ENCODE measurements around the gene ADD3. TPM values are rescaled to one million over a fixed set of nuclear protein-coding genes. Genes with fewer than 3 reads are reported as not detected.

The ADD3 gene
- polyA plus RNA-seq, 3 donors: 94.8 to 126 (median 111) TPM

DNA sequence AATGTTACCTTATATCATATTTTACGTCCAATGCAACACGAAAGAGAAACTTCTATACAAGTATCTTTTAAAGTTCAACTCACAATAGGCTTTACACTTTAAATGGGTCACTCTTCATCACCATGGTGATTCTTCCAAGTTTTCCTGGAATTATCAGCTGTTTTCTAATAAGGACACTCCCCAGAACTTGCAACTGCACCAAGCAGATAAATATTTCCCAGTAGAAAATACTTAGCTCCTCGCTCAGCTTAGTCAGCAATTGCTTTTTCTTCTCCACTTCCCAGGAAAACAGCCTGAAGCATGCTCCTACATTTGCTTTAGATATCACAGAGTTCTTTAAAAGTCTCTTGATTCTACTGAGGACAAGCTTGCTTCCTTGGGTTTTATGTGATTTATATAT lies 25.7 kb upstream of the ADD3 start:
- Histone ChIP-seq H3K27ac (ENCODE audit: low read depth in 1 of 2, low read length in 2 of 2) (no peak overlapping the region), H3K9me3 (replicated peaks in 1 of 2; ENCODE audit: control insufficient read depth in 1 of 2, insufficient read depth in 1 of 2, low read length in 2 of 2) (peaks cover 0 to 2% of the 10 kb centered on the region in 2 donors), H4K20me1 (ENCODE audit: insufficient read depth, low read length) (no peaks in the 10 kb centered on the region), H3K27me3 (ENCODE audit: control insufficient read depth in 2 of 2, insufficient read depth in 2 of 2, low read length in 2 of 2) (no peaks in the 10 kb centered on the region), H3K4me1 (ENCODE audit: control insufficient read depth in 1 of 2, insufficient read depth in 2 of 2, low read length in 2 of 2) (peaks cover 0 to 5% of the 10 kb centered on the region in 2 donors), H2AFZ (ENCODE audit: insufficient read depth, low read depth, low read length, poor library complexity, severe bottlenecking) (no peak overlapping the region), H3K36me3 (replicated peaks in 1 of 2; ENCODE audit: control insufficient read depth in 1 of 2, insufficient read depth in 2 of 2, low read length in 2 of 2) (no peaks in the 10 kb centered on the region), H3K9ac (ENCODE audit: insufficient read depth, low read length, poor library complexity, severe bottlenecking) (no peak overlapping the region), H3K4me3 (replicated peaks in 1 of 3; ENCODE audit: low read depth in 2 of 3, low read length in 3 of 3) (no peak overlapping the region), H3K79me2 (ENCODE audit: insufficient read depth, low read length) (no peaks in the 10 kb centered on the region), H3K4me2 (replicated peaks; ENCODE audit: extremely low read depth, low read length, poor library complexity, severe bottlenecking) (no peak overlapping the region)
- H3K36me3 Mint-ChIP-seq: peaks cover 0 to 2% of the 10 kb centered on the region in 2 donors
- peaks cover 0 to 2% (median 1%) of the 10 kb centered on the region in 3 donors for H3K27me3 Mint-ChIP-seq (ENCODE audit: low read depth in 3 of 3)
- TF ChIP-seq, protein P1, sequence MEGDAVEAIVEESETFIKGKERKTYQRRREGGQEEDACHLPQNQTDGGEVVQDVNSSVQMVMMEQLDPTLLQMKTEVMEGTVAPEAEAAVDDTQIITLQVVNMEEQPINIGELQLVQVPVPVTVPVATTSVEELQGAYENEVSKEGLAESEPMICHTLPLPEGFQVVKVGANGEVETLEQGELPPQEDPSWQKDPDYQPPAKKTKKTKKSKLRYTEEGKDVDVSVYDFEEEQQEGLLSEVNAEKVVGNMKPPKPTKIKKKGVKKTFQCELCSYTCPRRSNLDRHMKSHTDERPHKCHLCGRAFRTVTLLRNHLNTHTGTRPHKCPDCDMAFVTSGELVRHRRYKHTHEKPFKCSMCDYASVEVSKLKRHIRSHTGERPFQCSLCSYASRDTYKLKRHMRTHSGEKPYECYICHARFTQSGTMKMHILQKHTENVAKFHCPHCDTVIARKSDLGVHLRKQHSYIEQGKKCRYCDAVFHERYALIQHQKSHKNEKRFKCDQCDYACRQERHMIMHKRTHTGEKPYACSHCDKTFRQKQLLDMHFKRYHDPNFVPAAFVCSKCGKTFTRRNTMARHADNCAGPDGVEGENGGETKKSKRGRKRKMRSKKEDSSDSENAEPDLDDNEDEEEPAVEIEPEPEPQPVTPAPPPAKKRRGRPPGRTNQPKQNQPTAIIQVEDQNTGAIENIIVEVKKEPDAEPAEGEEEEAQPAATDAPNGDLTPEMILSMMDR (IDR thresholded peaks at IDR 0.05): no peak
- DNase-seq: no peak
- peaks cover 3% of the 10 kb centered on the region for H3K4me1 Mint-ChIP-seq
- H3K9me3 Mint-ChIP-seq: peaks cover 6 to 14% (median 8%) of the 10 kb centered on the region in 7 donors
- 80% methylated on average over 1 of the region's 3 CpGs for WGBS (ENCODE audit: insufficient coverage)
- no peak overlapping the region for H3K27ac Mint-ChIP-seq
- no peak overlapping the region for H3K4me3 Mint-ChIP-seq
- intact Hi-C loops (cut with micrococcal nuclease): no loop called here

GRCh38 chr10:109982812-109983211 lies 25.0 kb upstream of the ADD3 start:
- no peak overlapping the region for H3K4me2 ChIP-seq (replicated peaks; ENCODE audit: extremely low read depth, low read length, poor library complexity, severe bottlenecking)

More at GRCh38 chr10:109982812-109983211, 25.0 kb upstream of the ADD3 start:
- Histone ChIP-seq H3K27me3 (ENCODE audit: control insufficient read depth in 2 of 2, insufficient read depth in 2 of 2, low read length in 2 of 2) (no peaks in the 10 kb centered on the region), H2AFZ (ENCODE audit: insufficient read depth, low read depth, low read length, poor library complexity, severe bottlenecking) (no peak overlapping the region), H4K20me1 (ENCODE audit: insufficient read depth, low read length) (no peaks in the 10 kb centered on the region), H3K4me1 (ENCODE audit: control insufficient read depth in 1 of 2, insufficient read depth in 2 of 2, low read length in 2 of 2) (peaks cover 0 to 5% of the 10 kb centered on the region in 2 donors), H3K27ac (ENCODE audit: low read depth in 1 of 2, low read length in 2 of 2) (no peak overlapping the region), H3K4me3 (replicated peaks in 1 of 3; ENCODE audit: low read depth in 2 of 3, low read length in 3 of 3) (no peak overlapping the region), H3K9me3 (replicated peaks in 1 of 2; ENCODE audit: control insufficient read depth in 1 of 2, insufficient read depth in 1 of 2, low read length in 2 of 2) (peaks cover 0 to 2% of the 10 kb centered on the region in 2 donors), H3K36me3 (replicated peaks in 1 of 2; ENCODE audit: control insufficient read depth in 1 of 2, insufficient read depth in 2 of 2, low read length in 2 of 2) (no peaks in the 10 kb centered on the region), H3K9ac (ENCODE audit: insufficient read depth, low read length, poor library complexity, severe bottlenecking) (no peak overlapping the region), H3K79me2 (ENCODE audit: insufficient read depth, low read length) (no peaks in the 10 kb centered on the region)
- Mint-ChIP-seq H3K27me3 (ENCODE audit: low read depth in 3 of 3) (peaks cover 0 to 2% (median 1%) of the 10 kb centered on the region in 3 donors), H3K9me3 (peaks cover 6 to 14% (median 8%) of the 10 kb centered on the region in 7 donors), H3K27ac (no peak overlapping the region), H3K4me1 (peaks cover 3% of the 10 kb centered on the region), H3K36me3 (peaks cover 0 to 2% of the 10 kb centered on the region in 2 donors), H3K4me3 (no peak overlapping the region)
- no CpG with 5 or more reads among the region's 1 CpG for WGBS (ENCODE audit: insufficient coverage)
- no peak for DNase-seq
- TF ChIP-seq, protein P1 (IDR thresholded peaks at IDR 0.05): no peak
- intact Hi-C loops (cut with micrococcal nuclease): no loop called here

Data from CD14-positive monocyte (primary cell).